ENCODE results near the gene TMPO. TPM values are rescaled to one million over a fixed set of nuclear protein-coding genes. Genes with fewer than 3 reads are reported as not detected.

Gene TMPO
- total and polyA plus RNA-seq, 2 experiments from 2014 or later, result 75.5 to 256 TPM

- no peak for TF ChIP-seq ZNF462 (CRISPR knock-in tag; IDR thresholded peaks at IDR 0.05)
- no peak for TF ChIP-seq CTCF (conservative IDR thresholded peaks at IDR 0.05; ENCODE audit: low read depth in 2 of 2)
- TF ChIP-seq EZH2phosphoT487 (IDR thresholded peaks at IDR 0.05; ENCODE audit: unreplicated experiment), result no peak
- no peak for TF ChIP-seq REST (IDR thresholded peaks at IDR 0.05; ENCODE audit: unreplicated experiment)
- no peak for TF ChIP-seq ZNF114 (CRISPR knock-in tag; IDR thresholded peaks at IDR 0.05)
- TF ChIP-seq STAT1 (IDR thresholded peaks at IDR 0.05; ENCODE audit: unreplicated experiment), result no peak
- TF ChIP-seq NANOG (IDR thresholded peaks at IDR 0.05; ENCODE audit: borderline replicate concordance), result no peak
- TF ChIP-seq POLR2AphosphoS5 (IDR thresholded peaks at IDR 0.05; ENCODE audit: low read depth), result no peak
These were observed 58.7 kb downstream of the TMPO start (continued) for GRCh38 chr12:98574110-98574509.

All from GM23338 (cell line).